ENCODE results near the gene ALG10B.
"Not testable (repeated sequence)": the region's sequence is repeated elsewhere in the genome, so short reads cannot be mapped to it uniquely, and the experiment has no call there.

ALG10B gene, protein sequence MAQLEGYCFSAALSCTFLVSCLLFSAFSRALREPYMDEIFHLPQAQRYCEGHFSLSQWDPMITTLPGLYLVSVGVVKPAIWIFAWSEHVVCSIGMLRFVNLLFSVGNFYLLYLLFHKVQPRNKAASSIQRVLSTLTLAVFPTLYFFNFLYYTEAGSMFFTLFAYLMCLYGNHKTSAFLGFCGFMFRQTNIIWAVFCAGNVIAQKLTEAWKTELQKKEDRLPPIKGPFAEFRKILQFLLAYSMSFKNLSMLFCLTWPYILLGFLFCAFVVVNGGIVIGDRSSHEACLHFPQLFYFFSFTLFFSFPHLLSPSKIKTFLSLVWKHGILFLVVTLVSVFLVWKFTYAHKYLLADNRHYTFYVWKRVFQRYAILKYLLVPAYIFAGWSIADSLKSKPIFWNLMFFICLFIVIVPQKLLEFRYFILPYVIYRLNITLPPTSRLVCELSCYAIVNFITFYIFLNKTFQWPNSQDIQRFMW

DNA sequence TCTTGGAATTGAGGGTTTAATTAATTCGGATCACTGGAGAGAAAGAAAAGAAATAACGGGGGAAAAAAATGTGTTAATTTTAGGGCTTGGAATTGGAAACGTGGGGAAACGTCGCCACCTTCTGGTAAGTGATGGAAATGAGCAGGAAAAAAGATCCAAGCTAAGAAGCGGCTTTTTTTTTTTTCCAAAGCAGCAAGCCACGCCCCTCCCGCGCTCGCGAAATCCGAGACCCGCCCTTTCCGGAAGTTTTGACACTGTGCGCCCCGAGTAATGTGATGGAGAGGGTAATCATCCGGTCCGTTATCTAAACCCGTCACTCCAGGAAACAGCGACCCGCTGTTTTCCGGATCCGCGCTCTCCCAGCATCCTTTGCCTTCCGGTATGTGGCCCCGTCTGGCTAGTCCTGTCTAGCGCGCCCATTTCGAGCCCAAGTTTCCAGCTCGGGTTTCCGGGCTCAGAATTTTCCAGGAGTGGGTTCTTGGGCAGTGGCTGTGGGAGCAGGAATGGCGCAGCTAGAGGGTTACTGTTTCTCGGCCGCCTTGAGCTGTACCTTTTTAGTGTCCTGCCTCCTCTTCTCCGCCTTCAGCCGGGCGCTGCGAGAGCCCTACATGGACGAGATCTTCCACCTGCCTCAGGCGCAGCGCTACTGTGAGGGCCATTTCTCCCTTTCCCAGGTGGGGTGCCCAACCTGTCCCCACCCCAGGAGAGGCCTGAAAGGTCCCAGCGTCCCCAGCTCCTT, at the start of gene ALG10B:
Gene ALG10B, plus strand, starts transcription at position 384 of the 739 bp plus-strand sequence. Its CDS starts 120 bp downstream, at position 504.
- peak; percentile 99 for DNase-seq

DNA sequence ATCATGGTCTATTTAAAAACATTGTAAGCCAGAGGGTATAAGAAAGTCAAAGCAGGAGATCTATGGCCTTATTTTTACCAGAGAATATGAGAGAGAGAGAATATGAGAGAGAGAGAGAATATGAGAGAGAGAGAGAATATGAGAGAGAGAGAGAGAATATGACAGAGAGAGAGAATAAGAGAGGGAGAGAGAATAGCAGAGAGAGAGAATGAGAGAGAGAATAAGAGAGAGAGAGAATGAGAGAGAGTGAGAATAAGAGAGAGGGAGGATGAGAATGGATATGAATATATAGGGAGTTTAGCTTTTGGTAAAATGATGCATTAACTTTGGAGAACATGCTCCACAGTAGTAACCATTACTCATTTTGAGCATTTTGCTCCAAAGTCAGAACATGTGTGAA, 48.0 kb upstream of the ALG10B start:
- DNase-seq: no peak

DNA sequence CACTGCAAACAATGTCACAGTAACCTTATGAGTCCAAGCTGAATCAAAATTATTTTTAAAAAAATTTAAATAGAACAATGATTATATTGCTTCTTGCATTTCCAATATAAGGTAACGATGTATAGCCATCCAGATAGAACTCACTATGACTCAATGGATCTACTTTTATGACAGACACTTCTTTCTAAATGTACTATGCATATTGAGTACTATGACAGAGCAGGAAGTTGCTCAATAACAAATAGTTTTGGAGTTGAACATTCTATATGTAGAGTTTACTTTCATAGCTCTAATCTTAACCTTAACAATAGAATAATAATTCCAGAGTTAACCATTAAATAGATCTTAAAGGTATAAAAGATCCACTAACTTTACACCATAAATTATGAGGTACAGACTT, 46.7 kb upstream of the ALG10B start:
- no peak for DNase-seq

DNA sequence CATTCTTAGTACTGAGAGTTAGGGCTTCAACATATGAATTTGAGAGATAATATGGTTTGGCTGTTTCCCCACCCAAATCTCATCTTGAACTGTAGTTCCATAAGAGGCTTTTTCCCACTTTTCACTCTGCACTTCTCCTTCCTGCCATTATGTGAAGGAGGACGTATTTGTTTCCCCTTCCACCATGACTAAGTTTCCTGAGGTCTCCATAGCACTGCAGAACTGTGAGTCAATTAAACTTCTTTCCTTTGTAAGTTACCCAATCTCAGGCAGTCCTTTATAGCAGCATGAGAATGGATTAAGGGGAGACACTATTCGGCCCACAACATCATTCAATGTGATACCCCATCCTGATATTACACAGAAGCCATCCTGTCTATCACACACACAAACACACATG, 36.8 kb upstream of the ALG10B start:
- DNase-seq: no peak

DNA sequence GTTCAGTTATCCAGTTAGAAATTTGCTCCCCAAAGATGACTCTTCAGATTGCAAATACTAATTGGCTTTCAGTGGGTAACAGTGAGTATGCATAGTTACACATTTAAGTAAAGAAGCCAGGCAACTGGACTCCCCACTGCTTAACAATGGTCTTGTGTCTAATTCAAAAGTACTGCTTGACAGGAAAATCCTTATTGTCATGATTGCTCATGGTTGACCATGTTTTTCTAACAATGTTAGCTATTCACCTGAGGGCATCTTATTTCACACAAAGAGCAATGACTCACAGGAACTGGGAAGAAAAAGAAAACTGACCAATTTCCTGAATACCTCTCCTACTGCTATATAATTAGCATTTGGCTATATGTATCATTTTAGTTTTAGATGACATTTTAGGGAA, 33.7 kb upstream of the ALG10B start:
- DNase-seq: no peak

DNA sequence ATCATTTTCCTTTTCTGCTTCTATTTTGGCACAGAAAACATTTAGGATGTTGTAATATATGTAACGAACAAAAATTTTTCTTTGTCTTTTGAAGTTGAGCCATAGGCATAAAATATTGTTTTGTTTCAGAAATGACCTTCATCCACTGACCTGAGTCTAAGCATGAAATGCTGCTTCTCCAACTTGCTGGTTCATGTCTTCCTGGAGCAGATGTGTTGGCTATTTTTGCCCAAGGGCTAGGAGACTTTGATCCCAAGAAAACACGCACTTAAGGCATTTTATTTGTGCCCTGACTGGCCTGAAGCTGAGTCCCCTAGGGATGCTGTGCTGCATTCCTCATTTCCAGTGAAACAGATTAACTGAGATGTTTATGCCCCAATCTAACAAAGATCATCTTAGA, 27.2 kb upstream of the ALG10B start:
- no peak for DNase-seq

DNA sequence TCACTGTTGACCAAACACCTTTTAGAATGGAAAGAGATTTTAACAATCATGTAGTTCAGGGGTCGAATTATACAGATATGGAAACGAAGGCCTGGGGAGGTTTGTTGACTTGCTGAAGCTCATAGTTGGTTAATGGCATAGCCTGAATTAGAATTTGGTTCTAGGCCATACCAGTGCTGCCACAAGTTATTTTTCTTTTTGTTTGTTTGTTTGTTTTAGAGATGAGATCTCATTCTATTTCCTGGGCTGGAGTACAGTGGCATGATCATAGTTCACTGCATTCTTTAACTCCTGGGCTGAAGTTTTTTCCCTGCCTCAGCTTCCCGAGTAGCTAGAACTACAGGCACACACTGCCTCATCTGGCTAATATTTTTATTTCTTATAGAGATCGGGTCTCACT, 25.4 kb upstream of the ALG10B start:
- DNase-seq: no peak

DNA sequence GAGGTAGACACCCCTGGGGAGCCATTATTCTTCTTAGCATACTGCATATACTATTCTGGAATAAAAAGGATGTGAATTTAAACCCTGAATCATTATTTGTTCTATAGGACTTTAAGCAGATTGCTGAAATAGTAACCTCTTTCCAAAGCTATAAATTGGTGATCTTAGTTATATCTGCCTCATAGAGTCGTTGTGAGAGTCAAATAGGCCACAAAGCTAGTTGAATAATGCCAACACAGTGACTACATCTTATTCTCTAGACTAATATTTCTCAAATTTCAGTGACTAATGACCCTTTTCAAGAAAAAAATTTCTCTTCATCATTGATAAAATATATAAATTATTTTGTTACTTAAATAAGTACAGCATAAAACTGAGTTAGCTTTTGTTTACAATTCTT, 13.6 kb upstream of the ALG10B start:
- DNase-seq: not testable (repeated sequence)

DNA sequence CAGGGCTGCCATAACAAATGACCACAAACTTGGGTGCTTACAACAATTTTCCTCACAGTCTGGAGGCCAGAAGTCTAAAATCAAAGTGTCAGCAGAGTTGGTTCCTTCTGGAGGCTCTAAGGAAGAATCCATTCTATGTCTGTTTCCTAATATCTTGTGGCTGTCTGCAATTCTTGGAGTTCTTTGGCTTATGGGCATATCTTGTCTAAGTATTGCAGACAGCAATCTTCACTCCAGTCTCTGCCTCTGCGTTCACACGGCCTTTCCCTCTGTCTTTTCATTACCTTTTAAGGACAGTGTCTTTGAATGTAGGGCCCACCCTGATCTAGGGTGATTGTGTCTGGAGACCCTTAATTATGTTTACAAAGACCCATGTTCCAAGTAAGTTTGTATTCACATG, 5.4 kb downstream of the ALG10B start:
- not testable (repeated sequence) for DNase-seq

DNA sequence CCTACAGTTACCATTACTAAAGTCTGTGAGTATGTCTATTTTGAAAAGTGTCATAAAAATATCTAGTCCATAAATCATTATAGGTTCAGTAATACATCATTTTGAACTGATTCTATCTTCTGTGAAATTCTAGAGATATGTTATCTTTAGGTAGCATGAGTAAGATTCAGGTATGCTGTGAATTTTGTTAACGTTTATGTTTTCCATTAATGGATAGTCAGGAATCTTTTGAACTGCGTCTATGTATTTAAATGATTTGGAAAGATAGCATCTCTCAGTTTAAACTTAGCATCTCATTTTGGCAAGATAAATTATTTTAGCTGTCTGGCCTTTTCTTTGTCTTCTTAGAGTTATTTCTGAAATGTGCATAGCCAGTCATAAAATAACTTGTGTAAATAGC, 8.3 kb downstream of the ALG10B start:
- no peak for DNase-seq

DNA sequence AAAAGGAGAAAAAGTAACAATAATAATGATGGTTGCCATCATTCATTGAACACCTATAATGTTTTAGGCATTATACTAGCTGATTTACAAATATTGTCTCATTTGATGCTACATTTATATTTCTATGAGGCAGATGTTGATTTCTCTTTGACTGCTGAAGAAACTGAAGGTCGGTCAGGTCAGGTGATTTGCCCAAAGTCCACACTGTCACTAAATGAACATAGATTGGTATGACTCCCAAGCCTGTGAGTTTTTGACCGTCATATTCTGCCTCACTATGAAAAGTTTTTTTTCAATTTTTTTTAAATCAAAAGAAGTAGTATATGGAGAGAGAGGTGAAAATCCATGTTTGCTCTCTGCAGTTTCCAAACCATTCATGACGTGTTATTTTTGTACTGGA, 10.8 kb downstream of the ALG10B start:
- no peak for DNase-seq

DNA sequence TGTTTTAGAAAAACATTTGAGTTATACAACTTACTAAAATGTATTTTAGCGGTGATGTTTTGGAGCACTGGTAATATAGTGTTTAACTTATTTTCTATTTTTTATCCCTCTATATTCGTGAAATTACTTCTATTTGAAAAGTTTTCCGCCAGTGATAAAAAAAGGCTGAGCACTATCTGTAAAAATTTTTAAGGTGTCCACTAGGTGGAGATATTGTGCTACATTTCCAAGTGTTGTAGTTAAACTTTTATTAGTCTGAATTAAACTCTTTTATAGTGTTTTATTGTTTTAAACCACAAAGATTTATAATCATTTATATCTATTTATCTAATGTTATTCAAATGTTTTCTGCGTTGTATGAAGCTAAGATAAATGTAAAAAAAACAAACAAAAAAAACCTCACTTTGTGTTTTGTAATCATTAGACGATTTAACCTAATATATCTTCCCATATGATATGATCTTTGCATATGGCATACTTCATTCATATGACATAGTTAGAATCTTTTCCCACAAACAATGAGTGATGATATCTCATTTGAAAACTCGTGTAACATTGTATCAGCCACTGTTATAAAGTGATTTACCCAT, 11.8 kb downstream of the ALG10B start:
- peak; percentile 74 for DNase-seq

DNA sequence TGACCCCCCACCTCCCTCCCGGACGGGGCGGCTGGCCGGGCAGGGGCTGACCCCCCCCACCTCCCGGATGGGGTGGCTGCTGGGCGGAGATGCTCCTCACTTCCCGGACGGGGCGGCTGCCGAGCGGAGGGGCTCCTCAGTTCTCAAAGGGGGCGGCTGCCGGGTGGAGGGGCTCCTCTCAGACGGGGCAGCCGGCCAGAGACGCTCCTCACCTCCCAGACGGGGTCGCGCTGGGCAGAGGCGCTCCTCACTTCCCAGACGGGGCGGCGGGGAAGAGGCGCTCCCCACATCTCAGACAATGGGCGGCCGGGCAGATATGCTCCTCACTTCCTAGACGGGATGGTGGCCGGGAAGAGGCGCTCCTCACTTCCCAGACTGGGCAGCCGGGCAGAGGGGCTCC, 13.8 kb downstream of the ALG10B start:
- not testable (repeated sequence) for DNase-seq

DNA sequence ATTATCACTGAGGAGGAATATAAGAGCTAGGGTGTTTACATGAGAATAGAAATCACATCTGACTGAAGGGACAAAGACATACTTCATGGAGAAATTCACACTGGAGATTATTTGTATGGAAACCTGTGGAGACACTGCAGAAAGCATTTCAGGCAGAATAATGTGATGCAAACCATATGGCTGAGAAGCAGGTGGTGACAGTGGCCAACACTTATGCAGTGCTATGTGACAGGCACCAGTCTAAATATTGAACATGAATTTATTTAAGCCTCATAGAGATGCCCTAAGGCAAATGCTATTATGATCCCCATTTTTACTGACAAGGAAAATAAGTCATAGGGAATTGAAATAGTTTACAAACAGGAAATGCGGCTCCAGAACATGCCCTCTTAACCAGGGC, 16.2 kb downstream of the ALG10B start:
- no peak for DNase-seq

DNA sequence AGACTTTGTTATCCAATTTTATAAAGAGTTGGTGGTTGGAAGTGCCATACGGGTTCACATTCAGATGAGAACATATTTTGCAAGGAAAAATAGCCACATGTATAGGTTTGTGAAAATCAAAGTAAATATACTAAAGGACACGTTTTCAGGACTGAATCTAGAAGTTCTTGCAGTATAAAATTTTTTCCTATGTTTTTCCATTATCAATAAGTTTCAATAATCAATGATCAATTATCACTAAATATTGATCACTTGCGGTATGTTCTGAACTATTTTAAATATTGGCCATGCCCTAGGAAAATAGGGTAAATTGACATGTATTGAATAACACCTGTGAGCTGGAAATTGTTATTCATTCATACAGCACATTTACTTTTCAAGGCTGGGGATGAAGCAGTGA, 25.9 kb downstream of the ALG10B start:
- no peak for DNase-seq

DNA sequence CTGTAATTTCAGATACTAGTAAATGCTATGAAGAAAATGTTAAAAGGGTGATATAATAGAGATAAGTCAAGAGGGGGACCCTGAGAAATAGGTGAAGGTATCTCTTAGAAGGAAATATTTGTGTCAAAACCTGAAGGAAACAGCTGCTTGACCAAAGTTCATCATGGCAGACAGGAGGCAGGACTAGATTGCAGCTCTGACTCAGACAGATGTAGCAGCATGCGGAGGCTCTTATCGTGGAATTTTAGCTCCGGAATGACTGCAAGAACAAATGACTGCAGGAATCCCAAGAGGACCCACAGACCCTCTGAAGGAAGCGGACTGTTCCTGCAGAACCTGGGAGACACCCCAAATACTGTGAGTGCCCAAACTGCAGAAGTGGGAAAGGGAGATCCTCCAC, 26.7 kb downstream of the ALG10B start:
- DNase-seq: not testable (repeated sequence)

DNA sequence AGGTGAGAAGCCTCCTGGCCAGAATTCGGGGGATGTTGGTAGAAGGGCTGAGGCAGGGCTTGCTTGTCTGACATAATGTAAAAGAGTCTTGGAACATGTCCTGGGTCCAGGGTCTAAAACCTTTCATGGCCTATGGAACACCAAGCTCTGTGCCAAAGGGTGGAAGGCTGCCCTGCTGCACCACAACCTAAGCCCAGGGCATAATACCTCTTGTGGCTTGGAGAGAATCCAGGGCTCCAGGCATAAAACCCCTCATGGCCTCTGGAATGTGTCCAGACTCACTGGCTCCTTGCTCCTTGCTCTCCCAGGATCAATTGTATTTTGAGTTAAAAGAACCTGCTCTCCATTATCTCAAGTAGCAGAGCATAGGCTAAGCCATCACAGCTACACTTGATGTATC, 27.3 kb downstream of the ALG10B start:
- DNase-seq: not testable (repeated sequence)

DNA sequence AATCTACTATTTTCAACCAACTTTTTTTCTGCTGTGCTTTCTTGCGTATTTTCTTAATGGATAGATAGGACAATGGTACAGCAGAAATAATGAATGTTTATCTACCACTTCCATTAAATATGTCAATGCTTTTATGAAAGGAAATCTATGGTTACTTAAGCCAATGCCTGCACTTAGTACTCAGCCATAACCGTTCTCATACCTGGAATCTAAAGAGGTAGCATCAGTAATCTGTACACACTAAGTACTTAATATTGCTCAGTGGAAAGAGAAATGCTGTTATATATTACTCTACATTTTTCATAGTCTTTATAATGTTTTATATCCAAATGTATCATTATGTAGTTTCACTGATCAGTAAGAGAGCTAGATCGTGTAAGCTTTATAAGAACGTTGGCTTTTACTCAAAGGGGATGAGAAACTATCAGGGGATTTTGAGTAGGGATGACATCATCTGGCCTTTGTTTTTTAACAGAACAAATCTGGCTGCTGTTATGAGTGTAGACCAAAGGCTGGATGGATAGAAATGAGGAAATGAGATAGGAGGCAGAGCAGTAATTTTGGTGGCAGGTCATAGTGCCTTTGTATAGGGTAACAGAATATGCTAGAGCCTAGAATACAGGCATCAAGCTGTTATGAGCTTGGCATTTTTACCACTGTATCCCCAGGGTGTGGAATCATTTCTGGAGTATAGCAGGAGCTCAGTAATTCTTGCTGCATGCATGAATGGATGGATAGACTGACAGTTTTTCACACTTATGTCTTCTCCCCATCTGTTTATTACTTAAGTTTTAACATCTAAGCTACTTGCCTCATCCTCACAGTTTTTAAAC, 34.0 kb downstream of the ALG10B start:
- DNase-seq: no peak

DNA sequence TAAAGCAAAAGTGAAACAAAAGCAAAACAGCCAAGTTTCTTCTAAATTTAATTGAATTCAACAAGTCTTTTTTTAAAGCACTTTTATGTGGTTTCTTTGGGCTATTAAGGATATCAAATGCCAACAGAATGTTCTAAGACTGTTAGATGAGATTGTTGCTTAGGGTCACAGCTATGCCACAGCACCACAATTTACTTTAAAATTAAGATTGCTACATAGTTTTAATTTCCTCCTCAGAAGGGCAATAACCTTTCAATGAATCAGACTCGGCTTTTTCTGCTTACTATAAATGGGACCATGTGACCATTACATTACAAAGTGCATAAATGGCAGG, 34.6 kb downstream of the ALG10B start:
- DNase-seq: not testable (repeated sequence)

DNA sequence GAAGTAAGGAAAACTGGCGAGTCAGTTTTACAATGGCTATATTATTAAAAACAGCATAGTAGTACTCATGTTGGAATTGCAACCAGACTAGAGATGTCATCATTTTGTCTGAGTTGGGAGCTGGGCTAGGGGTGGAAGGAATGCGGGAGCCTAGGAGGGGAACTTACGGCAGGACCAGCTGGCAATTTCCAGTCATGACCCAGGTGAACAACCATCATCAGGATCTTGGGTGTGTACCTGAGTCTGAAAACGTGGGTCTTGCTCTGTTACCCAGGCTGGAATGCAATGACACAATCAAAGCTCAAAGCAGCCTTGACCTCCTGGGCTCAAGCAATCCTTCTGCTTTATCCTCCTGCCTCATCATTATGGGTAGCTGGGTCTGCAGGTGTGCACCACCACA, 50.9 kb downstream of the ALG10B start:
- no peak for DNase-seq

DNA sequence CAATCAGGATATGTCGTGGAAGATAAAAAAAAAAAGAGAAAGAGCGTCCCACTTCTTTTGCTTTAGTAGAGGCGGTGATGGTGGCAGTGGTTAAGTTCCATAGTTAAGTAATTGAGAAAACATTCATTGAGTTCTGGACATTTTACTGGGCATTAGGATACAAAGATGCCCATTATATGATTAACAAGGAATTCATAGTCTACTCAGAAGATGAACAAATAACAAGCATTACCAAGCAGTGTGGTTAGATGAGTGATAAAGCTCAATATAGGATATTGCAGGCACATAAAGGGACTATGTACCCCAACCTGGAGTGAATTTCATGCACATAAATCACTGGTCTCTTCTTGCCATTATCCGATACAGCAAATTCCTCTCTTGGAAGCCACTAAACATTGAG, 53.7 kb downstream of the ALG10B start:
- no peak for DNase-seq

DNA sequence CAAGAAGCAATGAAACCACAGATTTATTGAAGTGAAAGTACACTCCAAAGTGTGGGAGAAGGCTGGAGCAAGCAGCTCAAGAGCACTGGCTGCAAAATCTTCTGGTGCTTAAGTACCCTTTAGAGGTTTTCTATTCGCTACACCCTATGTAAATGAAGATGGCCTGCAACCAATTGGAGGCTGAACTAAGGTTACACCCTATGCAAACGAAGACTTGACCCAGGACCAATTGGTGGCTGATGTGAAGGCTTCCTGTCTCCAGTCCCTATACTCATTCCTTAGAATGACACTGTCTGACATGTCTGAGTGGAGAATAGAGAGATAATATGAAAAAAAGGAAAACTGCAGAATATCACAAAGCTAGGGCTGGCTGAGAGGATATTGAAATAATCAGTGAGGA, 57.2 kb downstream of the ALG10B start:
- DNase-seq: no peak

DNA sequence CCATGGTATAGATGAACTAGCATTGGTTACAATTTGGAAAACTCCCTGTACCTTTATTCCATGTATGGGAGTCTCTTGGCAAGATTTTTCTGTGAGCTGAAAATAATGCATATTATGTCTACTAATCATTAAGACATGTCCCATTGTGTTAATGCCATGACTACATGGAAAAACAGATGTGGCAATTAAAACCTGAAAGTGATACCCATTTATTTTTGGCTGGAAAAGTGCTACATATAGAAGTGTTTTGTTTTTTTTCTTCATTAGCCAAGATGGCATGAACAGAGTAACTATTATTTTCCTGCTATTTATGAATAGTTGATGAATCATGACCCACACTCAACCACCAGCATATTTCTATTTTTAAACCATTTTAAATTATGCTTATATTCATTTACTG, 58.2 kb downstream of the ALG10B start:
- no peak for DNase-seq
